HG02610 (cell line): ENCODE measurements around the gene HNRNPLL.
A peak's percentile ranks its signal among the peaks of the same experiment; 100 is the strongest.

ENCODE experiments used
- ATAC-seq: cut with Tn5 transposase; IDR thresholded peaks from one replicate; pipeline ENCODE4 v1.9.1; 2021; ENCODE audit warnings: mild to moderate bottlenecking, moderate library complexity; ENCODE audit not compliant: unreplicated experiment

HNRNPLL gene

GRCh38 chr2:38533757-38534545 is 68.8 kb downstream of the HNRNPLL start:
- no peak for ATAC-seq

- ATAC-seq = peak; percentile 97
These were observed 69.5 kb downstream of the HNRNPLL start for GRCh38 chr2:38533180-38533579.

GRCh38 chr2:38532366-38532765 is 70.4 kb downstream of the HNRNPLL start:
- no peak for ATAC-seq

GRCh38 chr2:38529208-38529607 is 73.5 kb downstream of the HNRNPLL start:
- no peak for ATAC-seq

- ATAC-seq = no peak
These were observed 74.2 kb downstream of the HNRNPLL start for GRCh38 chr2:38528534-38528933.

GRCh38 chr2:38528008-38528442 is 74.7 kb downstream of the HNRNPLL start:
- ATAC-seq = no peak

- ATAC-seq = no peak
These were observed 75.3 kb downstream of the HNRNPLL start for GRCh38 chr2:38527338-38528007.

GRCh38 chr2:38526195-38526594 is 76.5 kb downstream of the HNRNPLL start:
- no peak for ATAC-seq

GRCh38 chr2:38524580-38524979 is 78.1 kb downstream of the HNRNPLL start:
- no peak for ATAC-seq

- ATAC-seq = no peak
These were observed 78.8 kb downstream of the HNRNPLL start for GRCh38 chr2:38523728-38524437.

- no peak for ATAC-seq
These were observed 79.9 kb downstream of the HNRNPLL start for GRCh38 chr2:38522754-38523349.

GRCh38 chr2:38521835-38522234 is 80.9 kb downstream of the HNRNPLL start:
- ATAC-seq = no peak

- ATAC-seq = no peak
These were observed 85.4 kb downstream of the HNRNPLL start for GRCh38 chr2:38517284-38517683.

GRCh38 chr2:38516526-38516925 is 86.2 kb downstream of the HNRNPLL start:
- ATAC-seq = no peak

GRCh38 chr2:38516122-38516521 is 86.6 kb downstream of the HNRNPLL start:
- no peak for ATAC-seq

GRCh38 chr2:38515155-38516074 is 87.3 kb downstream of the HNRNPLL start:
- ATAC-seq = no peak

- ATAC-seq = no peak
These were observed 88.0 kb downstream of the HNRNPLL start for GRCh38 chr2:38514603-38515154.

GRCh38 chr2:38512211-38512610 is 90.5 kb downstream of the HNRNPLL start:
- ATAC-seq = no peak
